GM12878 (cell line): ENCODE measurements around the gene THSD4.

Source experiments
- CTCF ChIP-seq, 3 experiments: IDR thresholded peaks in 2 of 3; conservative IDR thresholded peaks in 1 of 3; 2 replicates each; pipeline ENCODE4 v1.5.1; 2011; ENCODE audit warnings: low read depth in 3 of 3, low read length in 3 of 3, mild to moderate bottlenecking in 3 of 3, control low read depth in 2 of 3, moderate library complexity in 2 of 3, inconsistent platforms in 1 of 3, mixed read lengths in 1 of 3; ENCODE audit not compliant: control insufficient read depth in 2 of 3, insufficient read depth in 1 of 3; ENCODE audit errors: extremely low read depth in 1 of 3
- FOXM1 ChIP-seq: IDR thresholded peaks from 2 replicates; pipeline ENCODE4 v1.6.1; 2012; ENCODE audit warnings: low read depth, mild to moderate bottlenecking, inconsistent platforms, low read length, moderate library complexity
- GABPA ChIP-seq: IDR thresholded peaks from 2 replicates; pipeline ENCODE4 v1.6.1; 2014; ENCODE audit warnings: antibody characterized with exemption, low read depth, mild to moderate bottlenecking, inconsistent platforms
- JUND ChIP-seq: IDR thresholded peaks from 2 replicates; pipeline ENCODE4 v1.6.1; 2012; ENCODE audit warnings: low read depth, mild to moderate bottlenecking, low read length, improper control_type of control experiment, moderate library complexity
- MXI1 ChIP-seq: fragments of 150-350 bp; IDR thresholded peaks from 2 replicates; pipeline ENCODE4 v1.6.1; 2011; ENCODE audit warnings: low read depth, mild to moderate bottlenecking, inconsistent platforms, low read length, improper control_type of control experiment
- PBX3 ChIP-seq: IDR thresholded peaks from 2 replicates; pipeline ENCODE4 v1.6.1; 2011; ENCODE audit warnings: mild to moderate bottlenecking, low read depth, low read length, moderate library complexity; ENCODE audit not compliant: insufficient replicate concordance
- SUPT20H ChIP-seq: IDR thresholded peaks from 2 replicates; pipeline ENCODE4 v1.6.1; 2011; ENCODE audit warnings: low read depth, mild to moderate bottlenecking, low read length, moderate library complexity, borderline replicate concordance; ENCODE audit not compliant: control insufficient read depth
- TCF7 ChIP-seq: IDR thresholded peaks from 2 replicates; pipeline ENCODE4 v1.6.1; 2014; ENCODE audit warnings: antibody characterized with exemption, borderline replicate concordance

GRCh38 chr15:71131601-71132362 lies 16.5 kb downstream of the THSD4 start:
- TF ChIP-seq CTCF (IDR thresholded peaks at IDR 0.05 in 2 of 3, conservative IDR thresholded peaks at IDR 0.05 in 1 of 3; ENCODE audit: control insufficient read depth in 2 of 3, extremely low read depth in 1 of 3, insufficient read depth in 1 of 3, low read depth in 3 of 3, low read length in 3 of 3) (no peak), JUND (no peak), PBX3 (no peak), TCF7 (no peak), FOXM1 (no peak), SUPT20H (no peak), GABPA (no peak), MXI1 (no peak)
